ENCODE measurements around the gene DNAJC28. TPM values are rescaled to one million over a fixed set of nuclear protein-coding genes. Genes with fewer than 3 reads are reported as not detected.

The DNAJC28 gene
- total and polyA plus RNA-seq, 2 experiments from 2014 or later, result 1.2 to 3.8 TPM

DNA sequence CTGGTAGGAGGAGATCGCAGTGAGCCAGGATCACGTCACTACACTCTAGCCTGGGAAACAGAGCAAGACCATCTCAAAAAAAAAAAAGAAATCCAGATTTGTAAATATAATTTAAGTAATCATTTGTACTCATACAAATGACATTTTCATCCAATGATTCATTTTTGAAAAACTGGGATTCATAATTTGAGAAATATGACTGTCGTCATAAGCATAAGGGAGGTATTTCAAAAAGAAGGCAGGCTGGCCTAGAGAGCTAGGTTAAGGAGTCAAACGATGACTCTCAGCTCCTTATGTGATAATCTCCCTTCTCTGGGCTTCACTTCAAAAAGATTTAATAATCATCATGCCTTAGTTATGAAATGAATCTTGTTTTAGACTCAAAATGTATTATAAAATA is 48.1 kb upstream of the DNAJC28 start:
- H3K4me3 ChIP-seq, result no peak overlapping the region
- no peaks in the 10 kb centered on the region for H3K9me3 ChIP-seq (ENCODE audit: low read depth)
- H3K36me3 ChIP-seq (replicated peaks; ENCODE audit: insufficient read depth, low read depth), result no peaks in the 10 kb centered on the region
- no peaks in the 10 kb centered on the region for H3K9me2 ChIP-seq (replicated peaks; ENCODE audit: insufficient read depth)
- H3K27me3 ChIP-seq, result no peaks in the 10 kb centered on the region
- H4K20me1 ChIP-seq (ENCODE audit: insufficient read depth, poor library complexity, severe bottlenecking), result peaks cover 13% of the 10 kb centered on the region
- peak overlapping the region; percentile 78 for H3K4me2 ChIP-seq
- H3K27ac ChIP-seq, result peak overlapping the region; percentile 98
- H3K4me1 ChIP-seq (ENCODE audit: insufficient read depth), result peaks cover 6% of the 10 kb centered on the region
- peaks cover 65% of the 10 kb centered on the region for H3K79me2 ChIP-seq
- H2AFZ ChIP-seq, result no peak overlapping the region
- DNase-seq (ENCODE audit: low spot score), result no peak
- TF ChIP-seq EZH2 (IDR thresholded peaks at IDR 0.05; ENCODE audit: borderline replicate concordance) (no peak), EZH2phosphoT487 (IDR thresholded peaks at IDR 0.05; ENCODE audit: low read depth, severe bottlenecking, unreplicated experiment) (no peak)
- TF ChIP-seq, protein P1, sequence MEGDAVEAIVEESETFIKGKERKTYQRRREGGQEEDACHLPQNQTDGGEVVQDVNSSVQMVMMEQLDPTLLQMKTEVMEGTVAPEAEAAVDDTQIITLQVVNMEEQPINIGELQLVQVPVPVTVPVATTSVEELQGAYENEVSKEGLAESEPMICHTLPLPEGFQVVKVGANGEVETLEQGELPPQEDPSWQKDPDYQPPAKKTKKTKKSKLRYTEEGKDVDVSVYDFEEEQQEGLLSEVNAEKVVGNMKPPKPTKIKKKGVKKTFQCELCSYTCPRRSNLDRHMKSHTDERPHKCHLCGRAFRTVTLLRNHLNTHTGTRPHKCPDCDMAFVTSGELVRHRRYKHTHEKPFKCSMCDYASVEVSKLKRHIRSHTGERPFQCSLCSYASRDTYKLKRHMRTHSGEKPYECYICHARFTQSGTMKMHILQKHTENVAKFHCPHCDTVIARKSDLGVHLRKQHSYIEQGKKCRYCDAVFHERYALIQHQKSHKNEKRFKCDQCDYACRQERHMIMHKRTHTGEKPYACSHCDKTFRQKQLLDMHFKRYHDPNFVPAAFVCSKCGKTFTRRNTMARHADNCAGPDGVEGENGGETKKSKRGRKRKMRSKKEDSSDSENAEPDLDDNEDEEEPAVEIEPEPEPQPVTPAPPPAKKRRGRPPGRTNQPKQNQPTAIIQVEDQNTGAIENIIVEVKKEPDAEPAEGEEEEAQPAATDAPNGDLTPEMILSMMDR (IDR thresholded peaks at IDR 0.05; ENCODE audit: poor library complexity), result no peak
- WGBS (ENCODE audit: low lambda C conversion rate, missing lambda C conversion rate), result 86% methylated on average over 4 of the region's 4 CpGs

DNA sequence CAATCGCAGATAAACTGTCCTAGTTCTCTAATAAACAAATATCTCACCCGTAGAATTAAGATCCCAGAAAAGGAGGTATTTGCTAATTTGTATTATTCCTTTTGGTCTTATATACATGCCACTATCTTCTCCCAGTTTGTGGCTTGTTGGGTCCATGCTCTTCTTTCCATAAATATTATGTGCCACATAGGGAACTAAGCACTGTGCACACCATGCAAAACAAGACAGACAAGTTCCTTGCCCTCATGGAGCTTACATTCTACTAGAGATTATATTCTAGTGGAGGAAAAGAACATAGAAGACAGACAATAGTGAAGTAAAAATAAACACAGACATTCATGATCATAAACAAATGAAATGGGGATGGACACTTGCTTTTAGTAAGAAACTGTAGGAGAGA is 45.7 kb upstream of the DNAJC28 start:
- H3K4me1 ChIP-seq (ENCODE audit: insufficient read depth), result peaks cover 6% of the 10 kb centered on the region
- H3K27me3 ChIP-seq, result no peaks in the 10 kb centered on the region
- peaks cover 51% of the 10 kb centered on the region for H3K79me2 ChIP-seq
- no peaks in the 10 kb centered on the region for H3K36me3 ChIP-seq (replicated peaks; ENCODE audit: insufficient read depth, low read depth)
- H4K20me1 ChIP-seq (ENCODE audit: insufficient read depth, poor library complexity, severe bottlenecking), result no peaks in the 10 kb centered on the region
- no peak overlapping the region for H3K4me2 ChIP-seq
- no peak overlapping the region for H3K4me3 ChIP-seq
- no peaks in the 10 kb centered on the region for H3K9me2 ChIP-seq (replicated peaks; ENCODE audit: insufficient read depth)
- no peak overlapping the region for H3K27ac ChIP-seq
- no peak overlapping the region for H2AFZ ChIP-seq
- TF ChIP-seq, protein P1 (IDR thresholded peaks at IDR 0.05; ENCODE audit: poor library complexity), result no peak
- TF ChIP-seq EZH2 (IDR thresholded peaks at IDR 0.05; ENCODE audit: borderline replicate concordance), result no peak
- no peak for TF ChIP-seq EZH2phosphoT487 (IDR thresholded peaks at IDR 0.05; ENCODE audit: low read depth, severe bottlenecking, unreplicated experiment)
- H3K9me3 ChIP-seq (ENCODE audit: low read depth), result no peaks in the 10 kb centered on the region
- DNase-seq (ENCODE audit: low spot score), result no peak
- 98% methylated on average over 2 of the region's 2 CpGs for WGBS (ENCODE audit: low lambda C conversion rate, missing lambda C conversion rate)

DNA sequence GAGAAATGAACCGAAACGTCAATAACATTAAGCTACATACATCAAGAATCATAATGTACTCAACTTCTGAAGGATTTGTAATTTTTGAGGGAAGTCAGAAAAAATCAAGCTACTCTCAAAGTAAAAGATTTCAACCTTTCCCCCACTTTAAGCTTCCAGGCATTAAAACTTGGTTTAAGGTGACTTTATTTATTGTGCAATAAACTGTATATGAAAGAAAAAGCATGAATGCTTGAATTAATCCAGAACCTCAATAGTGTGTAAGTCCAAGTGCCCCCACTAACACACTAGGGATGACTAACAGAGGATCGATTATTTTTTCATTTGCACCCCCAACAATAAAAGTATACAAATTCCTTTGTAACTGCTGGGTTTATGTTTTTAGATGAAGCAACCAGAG is 39.5 kb upstream of the DNAJC28 start:
- Histone ChIP-seq H3K36me3 (replicated peaks; ENCODE audit: insufficient read depth, low read depth) (no peaks in the 10 kb centered on the region), H2AFZ (no peak overlapping the region), H3K9me2 (replicated peaks; ENCODE audit: insufficient read depth) (no peaks in the 10 kb centered on the region), H3K27me3 (no peaks in the 10 kb centered on the region), H3K79me2 (peaks cover 2% of the 10 kb centered on the region), H3K4me1 (ENCODE audit: insufficient read depth) (no peaks in the 10 kb centered on the region), H3K27ac (no peak overlapping the region), H3K9me3 (ENCODE audit: low read depth) (no peaks in the 10 kb centered on the region), H4K20me1 (ENCODE audit: insufficient read depth, poor library complexity, severe bottlenecking) (no peaks in the 10 kb centered on the region), H3K4me2 (no peak overlapping the region), H3K4me3 (no peak overlapping the region)
- DNase-seq (ENCODE audit: low spot score), result no peak
- WGBS (ENCODE audit: low lambda C conversion rate, missing lambda C conversion rate), result 92% methylated on average over 3 of the region's 3 CpGs
- no peak for TF ChIP-seq EZH2phosphoT487 (IDR thresholded peaks at IDR 0.05; ENCODE audit: low read depth, severe bottlenecking, unreplicated experiment)
- TF ChIP-seq EZH2 (IDR thresholded peaks at IDR 0.05; ENCODE audit: borderline replicate concordance), result no peak
- TF ChIP-seq, protein P1 (IDR thresholded peaks at IDR 0.05; ENCODE audit: poor library complexity), result no peak

DNA sequence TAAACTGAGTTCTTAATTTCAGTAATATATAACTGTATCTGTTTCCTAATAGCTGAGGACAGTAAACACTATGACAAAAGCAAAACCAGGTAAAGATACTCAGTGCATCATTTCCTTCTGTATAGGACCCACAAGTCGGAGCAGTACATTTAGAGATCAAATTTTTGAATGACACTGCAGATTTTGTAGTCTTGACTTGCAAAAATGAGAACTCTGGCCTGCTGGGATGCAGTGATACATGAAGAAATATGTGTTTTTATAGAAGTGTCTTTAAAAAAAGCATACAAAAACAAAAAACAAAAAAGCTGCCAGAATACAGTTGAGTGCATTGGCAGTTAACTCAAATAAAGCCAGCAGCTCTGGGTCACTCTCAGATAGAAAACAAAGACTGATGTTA is 31.4 kb upstream of the DNAJC28 start:
- no peaks in the 10 kb centered on the region for H3K9me2 ChIP-seq (replicated peaks; ENCODE audit: insufficient read depth)
- H3K4me2 ChIP-seq, result no peak overlapping the region
- no peak for TF ChIP-seq EZH2 (IDR thresholded peaks at IDR 0.05; ENCODE audit: borderline replicate concordance)
- TF ChIP-seq, protein P1 (IDR thresholded peaks at IDR 0.05; ENCODE audit: poor library complexity), result no peak
- TF ChIP-seq EZH2phosphoT487 (IDR thresholded peaks at IDR 0.05; ENCODE audit: low read depth, severe bottlenecking, unreplicated experiment), result no peak
- no peak overlapping the region for H3K4me3 ChIP-seq
- H3K4me1 ChIP-seq (ENCODE audit: insufficient read depth), result no peaks in the 10 kb centered on the region
- H3K9me3 ChIP-seq (ENCODE audit: low read depth), result no peaks in the 10 kb centered on the region
- no peak for DNase-seq (ENCODE audit: low spot score)
- H3K27me3 ChIP-seq, result no peaks in the 10 kb centered on the region
- no peaks in the 10 kb centered on the region for H3K36me3 ChIP-seq (replicated peaks; ENCODE audit: insufficient read depth, low read depth)
- 94% methylated on average over 1 of the region's 1 CpG for WGBS (ENCODE audit: low lambda C conversion rate, missing lambda C conversion rate)
- no peak overlapping the region for H3K27ac ChIP-seq
- H3K79me2 ChIP-seq, result no peaks in the 10 kb centered on the region
- H2AFZ ChIP-seq, result no peak overlapping the region
- no peaks in the 10 kb centered on the region for H4K20me1 ChIP-seq (ENCODE audit: insufficient read depth, poor library complexity, severe bottlenecking)

All from hepatocyte (in vitro differentiated cells).